DMS114 treated with DMSO at 0.1 percent for 48 hours (cell line): ENCODE measurements around the gene RHCG.
A peak's percentile ranks its signal among the peaks of the same experiment; 100 is the strongest.

Source experiments
- DNase-seq: peaks from one replicate; lab custom pipeline; 2025; ENCODE audit not compliant: unreplicated experiment; lab: John Stamatoyannopoulos, UW

Gene RHCG

DNA sequence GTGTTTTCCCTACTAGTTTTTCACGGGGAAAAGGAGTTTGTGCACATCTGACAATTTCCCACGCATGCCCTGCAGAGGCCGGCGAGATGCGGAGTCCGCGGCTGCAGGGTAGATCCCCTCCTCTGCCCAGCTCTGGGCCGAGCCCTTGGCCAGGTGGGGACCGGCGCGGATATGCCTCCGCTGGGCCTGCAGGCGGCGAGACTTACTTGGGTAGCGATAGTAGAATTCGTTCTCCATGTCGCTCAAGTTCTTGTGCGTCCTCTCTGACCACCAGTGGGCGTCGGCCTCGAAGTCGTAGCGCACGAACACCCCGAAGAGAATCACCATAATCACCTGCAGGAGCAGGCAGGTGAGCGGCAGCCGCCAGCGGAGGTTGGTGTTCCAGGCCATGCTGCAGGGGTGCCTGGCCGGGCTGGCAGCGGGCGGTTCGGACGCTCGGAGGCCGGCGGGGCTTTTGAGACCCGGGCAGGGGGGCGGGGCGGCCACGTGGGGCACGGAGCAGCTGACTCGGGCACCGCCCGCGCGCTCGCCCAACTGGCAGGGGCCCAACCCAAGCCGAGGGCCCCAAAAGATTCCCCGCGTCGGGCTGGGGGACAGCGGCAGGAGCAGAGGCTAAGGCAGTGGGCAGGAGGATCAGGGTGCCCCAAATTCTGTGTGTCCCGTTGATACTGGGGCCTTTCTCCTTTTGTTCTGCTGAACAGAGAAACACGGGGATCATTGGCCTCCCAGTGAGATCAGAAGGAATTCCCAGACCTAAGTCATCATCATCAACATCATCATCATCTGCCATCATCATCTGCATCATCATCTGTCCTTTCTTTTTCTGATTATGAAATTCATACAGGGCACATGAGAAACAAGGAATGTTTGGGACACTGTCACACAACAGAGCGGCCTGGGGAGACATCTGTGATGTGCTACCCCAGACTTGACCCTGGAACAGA lies at the start of gene RHCG:
Gene RHCG (minus strand): TSS at position 429 of the 944 bp plus-strand sequence. CDS start 39 bp downstream, at position 390.
- peak; percentile 83 for DNase-seq

- no peak for DNase-seq
These were observed 47.0 kb upstream of the RHCG start for GRCh38 chr15:89543389-89543788.

GRCh38 chr15:89542369-89542768 lies 46.0 kb upstream of the RHCG start:
- DNase-seq = no peak

- no peak for DNase-seq
These were observed 42.6 kb upstream of the RHCG start for GRCh38 chr15:89539027-89539426.

- no peak for DNase-seq
These were observed 37.6 kb upstream of the RHCG start for GRCh38 chr15:89533861-89534544.

DNA sequence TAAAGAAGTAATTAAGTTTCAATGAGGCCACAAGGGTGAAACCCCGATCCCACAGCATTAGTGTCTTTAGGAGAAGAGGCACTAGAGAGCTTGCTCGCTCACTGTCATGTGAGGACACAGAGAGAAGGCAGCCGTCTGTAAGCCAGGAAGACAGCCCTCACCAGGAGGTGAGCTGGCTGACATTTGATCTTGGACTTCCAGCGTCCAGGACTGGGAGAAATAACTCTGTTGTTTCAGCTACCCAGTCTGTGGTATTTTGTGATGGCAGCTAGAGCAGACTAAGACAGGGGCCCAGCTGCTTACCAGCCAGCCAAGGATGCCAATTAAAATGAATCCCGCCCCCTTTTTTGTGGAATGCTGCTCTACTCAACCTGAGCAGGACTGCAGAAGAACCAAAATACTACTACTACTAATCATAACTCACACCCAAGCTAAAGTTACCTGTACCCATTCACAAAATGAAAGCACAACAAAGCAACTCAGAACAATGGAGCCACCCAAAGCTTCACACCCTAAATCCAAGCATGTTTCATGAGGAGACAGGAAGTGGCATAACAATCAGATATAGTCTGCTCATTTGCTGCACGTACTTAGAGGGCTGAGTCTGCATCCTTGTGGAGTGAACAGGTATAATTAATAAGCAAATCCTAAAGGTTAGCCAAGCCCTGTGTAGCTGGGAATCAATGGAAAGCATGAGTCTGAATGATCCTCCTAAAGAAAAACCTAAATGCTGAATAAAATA lies 35.6 kb upstream of the RHCG start:
- no peak for DNase-seq

GRCh38 chr15:89530976-89531375 lies 34.6 kb upstream of the RHCG start:
- DNase-seq = no peak

DNA sequence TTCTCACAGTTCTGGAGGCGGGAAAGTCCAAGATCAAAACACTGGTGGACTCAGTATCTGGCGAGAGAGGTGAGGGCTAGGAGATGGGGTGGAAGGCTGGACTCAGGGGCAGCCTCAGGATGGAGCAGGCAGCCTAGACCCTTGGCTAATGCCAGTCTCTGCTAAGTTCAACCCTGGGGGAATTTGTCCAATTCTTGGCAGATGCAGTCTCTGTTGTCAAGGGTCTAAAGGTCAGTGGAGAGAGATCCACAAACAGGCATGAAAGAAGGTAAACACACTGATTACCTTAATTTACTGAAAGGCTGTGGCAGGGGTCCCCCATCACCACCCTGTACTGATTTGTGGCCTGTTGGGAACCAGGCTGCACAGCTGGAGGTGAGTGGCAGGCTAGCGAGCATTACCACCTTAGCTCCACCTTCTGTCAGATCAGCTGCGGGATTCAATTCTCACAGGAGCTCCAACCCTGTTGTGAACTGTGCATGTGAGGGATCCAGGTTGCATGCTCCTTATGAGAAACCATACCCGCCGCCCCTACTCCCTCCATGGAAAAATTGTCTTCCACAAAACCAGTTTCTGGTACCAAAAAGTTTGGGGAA lies 32.5 kb upstream of the RHCG start:
- DNase-seq = no peak

GRCh38 chr15:89526601-89527441 lies 30.4 kb upstream of the RHCG start:
- no peak for DNase-seq

- no peak for DNase-seq
These were observed 29.8 kb upstream of the RHCG start for GRCh38 chr15:89526181-89526580.

DNA sequence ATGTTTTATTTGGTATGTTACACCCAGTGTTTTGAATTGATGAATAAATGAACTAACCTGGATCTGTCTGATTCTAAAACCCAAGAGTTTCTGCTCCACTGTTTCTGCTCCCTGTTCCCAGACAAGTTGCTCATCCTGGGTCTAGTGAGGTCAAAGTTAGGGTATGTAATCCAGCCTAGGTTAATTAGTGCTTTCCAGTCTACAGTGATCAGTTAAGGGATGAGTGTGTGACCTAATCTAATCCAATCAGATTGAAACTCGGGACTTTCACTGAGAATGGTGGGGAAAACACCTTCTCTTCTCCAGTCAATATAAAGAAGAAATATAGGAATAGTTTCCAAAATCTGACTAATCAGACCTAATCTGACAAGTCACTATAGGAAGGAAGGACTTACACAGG lies 27.8 kb upstream of the RHCG start:
- DNase-seq = no peak

GRCh38 chr15:89523101-89523500 lies 26.7 kb upstream of the RHCG start:
- DNase-seq = no peak

DNA sequence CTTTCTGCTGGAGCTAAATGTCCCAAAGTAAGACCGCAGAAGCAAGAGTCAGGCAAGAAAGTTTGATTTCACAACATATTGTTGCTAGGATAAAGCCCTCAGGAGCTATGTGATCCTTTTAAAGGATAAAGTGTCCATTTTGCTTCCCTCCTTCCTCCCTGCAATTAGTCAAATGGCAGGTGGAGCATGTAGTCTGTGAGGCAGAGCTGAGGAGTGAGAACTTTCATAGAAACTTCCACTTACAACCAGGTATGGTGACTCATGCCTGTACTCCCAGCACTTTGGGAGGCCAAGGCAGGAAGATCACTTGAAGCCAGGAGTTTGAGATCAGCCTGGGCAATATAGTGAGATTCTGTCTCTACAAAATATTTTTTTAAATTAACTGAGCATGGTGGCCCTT lies 25.2 kb upstream of the RHCG start:
- no peak for DNase-seq

GRCh38 chr15:89515477-89515876 lies 19.1 kb upstream of the RHCG start:
- no peak for DNase-seq

- no peak for DNase-seq
These were observed 18.4 kb upstream of the RHCG start for GRCh38 chr15:89514596-89515406.

- DNase-seq = no peak
These were observed 17.8 kb upstream of the RHCG start for GRCh38 chr15:89514186-89514585.

GRCh38 chr15:89513284-89513683 lies 16.9 kb upstream of the RHCG start:
- DNase-seq = no peak

- no peak for DNase-seq
These were observed 16.2 kb upstream of the RHCG start for GRCh38 chr15:89512631-89513030.

- DNase-seq = no peak
These were observed 9.8 kb upstream of the RHCG start for GRCh38 chr15:89506026-89506686.
